ENCODE measurements around the gene DRD2. TPM values are rescaled to one million over a fixed set of nuclear protein-coding genes. Genes with fewer than 3 reads are reported as not detected.

Gene DRD2
- total and polyA plus RNA-seq, 2 of the 13 experiments (the other 11 are each of a cell fraction or from before 2014, with no cell fraction given) = not detected

DNA sequence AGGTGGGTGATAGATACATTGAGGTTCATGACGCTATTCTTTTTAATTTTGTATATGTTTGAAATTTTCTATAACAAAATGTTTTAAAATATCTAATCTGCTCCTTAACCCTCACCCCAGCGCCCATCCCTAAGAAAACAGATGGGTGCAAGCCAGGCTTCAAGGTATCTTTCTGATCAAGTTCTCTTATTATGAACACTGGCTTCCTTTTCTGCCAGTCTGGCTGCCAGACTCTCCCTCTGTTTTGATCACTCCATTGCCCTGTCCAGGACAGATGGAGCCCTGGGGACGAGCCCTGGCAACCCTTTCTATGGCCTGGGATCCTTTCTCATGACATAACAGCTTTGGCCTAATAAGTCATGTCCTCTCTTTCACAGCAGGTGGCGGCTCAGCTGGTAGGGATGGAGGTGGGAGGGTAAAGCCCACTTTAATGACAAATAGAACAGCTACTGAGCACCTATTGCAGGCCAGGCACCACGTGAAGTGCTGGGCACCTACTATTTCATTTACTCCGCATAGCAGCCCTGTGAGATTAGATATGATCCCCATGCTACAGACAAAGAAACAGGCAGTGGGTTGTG is 38.4 kb downstream of the DRD2 start:
- TF ChIP-seq ZNF292 (CRISPR knock-in tag; IDR thresholded peaks at IDR 0.05; ENCODE audit: borderline replicate concordance, low read depth) (no peak), KAT7 (CRISPR knock-in tag; IDR thresholded peaks at IDR 0.05; ENCODE audit: borderline replicate concordance) (no peak), PHF21A (CRISPR knock-in tag; IDR thresholded peaks at IDR 0.05) (no peak), PHF5A (CRISPR knock-in tag; IDR thresholded peaks at IDR 0.05; ENCODE audit: low read depth, unreplicated experiment) (no peak), BRCA1 (CRISPR knock-in tag; IDR thresholded peaks at IDR 0.05) (no peak), ZNF382 (CRISPR knock-in tag; IDR thresholded peaks at IDR 0.05; ENCODE audit: borderline replicate concordance) (no peak), NCOA1 (CRISPR knock-in tag; IDR thresholded peaks at IDR 0.05) (no peak)
- TF ChIP-seq, protein P1, sequence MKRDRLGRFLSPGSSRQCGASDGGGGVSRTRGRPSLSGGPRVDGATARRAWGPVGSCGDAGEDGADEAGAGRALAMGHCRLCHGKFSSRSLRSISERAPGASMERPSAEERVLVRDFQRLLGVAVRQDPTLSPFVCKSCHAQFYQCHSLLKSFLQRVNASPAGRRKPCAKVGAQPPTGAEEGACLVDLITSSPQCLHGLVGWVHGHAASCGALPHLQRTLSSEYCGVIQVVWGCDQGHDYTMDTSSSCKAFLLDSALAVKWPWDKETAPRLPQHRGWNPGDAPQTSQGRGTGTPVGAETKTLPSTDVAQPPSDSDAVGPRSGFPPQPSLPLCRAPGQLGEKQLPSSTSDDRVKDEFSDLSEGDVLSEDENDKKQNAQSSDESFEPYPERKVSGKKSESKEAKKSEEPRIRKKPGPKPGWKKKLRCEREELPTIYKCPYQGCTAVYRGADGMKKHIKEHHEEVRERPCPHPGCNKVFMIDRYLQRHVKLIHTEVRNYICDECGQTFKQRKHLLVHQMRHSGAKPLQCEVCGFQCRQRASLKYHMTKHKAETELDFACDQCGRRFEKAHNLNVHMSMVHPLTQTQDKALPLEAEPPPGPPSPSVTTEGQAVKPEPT (CRISPR knock-in tag; IDR thresholded peaks at IDR 0.05; ENCODE audit: low read depth) = no peak
- TF ChIP-seq, protein P2, sequence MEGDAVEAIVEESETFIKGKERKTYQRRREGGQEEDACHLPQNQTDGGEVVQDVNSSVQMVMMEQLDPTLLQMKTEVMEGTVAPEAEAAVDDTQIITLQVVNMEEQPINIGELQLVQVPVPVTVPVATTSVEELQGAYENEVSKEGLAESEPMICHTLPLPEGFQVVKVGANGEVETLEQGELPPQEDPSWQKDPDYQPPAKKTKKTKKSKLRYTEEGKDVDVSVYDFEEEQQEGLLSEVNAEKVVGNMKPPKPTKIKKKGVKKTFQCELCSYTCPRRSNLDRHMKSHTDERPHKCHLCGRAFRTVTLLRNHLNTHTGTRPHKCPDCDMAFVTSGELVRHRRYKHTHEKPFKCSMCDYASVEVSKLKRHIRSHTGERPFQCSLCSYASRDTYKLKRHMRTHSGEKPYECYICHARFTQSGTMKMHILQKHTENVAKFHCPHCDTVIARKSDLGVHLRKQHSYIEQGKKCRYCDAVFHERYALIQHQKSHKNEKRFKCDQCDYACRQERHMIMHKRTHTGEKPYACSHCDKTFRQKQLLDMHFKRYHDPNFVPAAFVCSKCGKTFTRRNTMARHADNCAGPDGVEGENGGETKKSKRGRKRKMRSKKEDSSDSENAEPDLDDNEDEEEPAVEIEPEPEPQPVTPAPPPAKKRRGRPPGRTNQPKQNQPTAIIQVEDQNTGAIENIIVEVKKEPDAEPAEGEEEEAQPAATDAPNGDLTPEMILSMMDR (CRISPR knock-in tag; IDR thresholded peaks at IDR 0.05) = no peak
- DNase-seq (ENCODE audit: low spot score) (no peak), FAIRE-seq (no peak), ATAC-seq (peak; percentile 31; the same call in 1 of the 3 replicates)
- no peak overlapping the region for H2AFZ ChIP-seq (ENCODE audit: low read length)
- no peaks in the 10 kb centered on the region for H3K36me3 ChIP-seq (replicated peaks in 1 of 2; ENCODE audit: control insufficient read depth in 1 of 2, insufficient read depth in 2 of 2, low read length in 2 of 2)
- no peaks in the 10 kb centered on the region for H3K79me2 ChIP-seq (ENCODE audit: insufficient read depth, low read length)
- H3K27me3 ChIP-seq (ENCODE audit: control insufficient read depth in 1 of 2, insufficient read depth in 2 of 2, low read length in 2 of 2) = peaks cover 0 to 7% of the 10 kb centered on the region in 2 experiments; a peak in 1 of 5 replicates
- CTCF ChIA-PET (ENCODE audit: low intra/inter-chr PET ratio, low total read pairs) = no interaction called here
- no peak overlapping the region for H3K9ac ChIP-seq (ENCODE audit: insufficient read depth, low read depth, low read length)
- POLR2A ChIA-PET = no interaction called here
- no peaks in the 10 kb centered on the region for H3K4me1 ChIP-seq (ENCODE audit: insufficient read depth, low read length)
- no peaks in the 10 kb centered on the region for H4K20me1 ChIP-seq (ENCODE audit: insufficient read depth, low read length)
- intact Hi-C loops (cut with micrococcal nuclease; ENCODE audit: unreplicated experiment) (loop anchor here (5.0 kb wide), 1 partner anchor 296 kb away; no protein-coding TSS in a partner anchor), in situ Hi-C loops (cut with HindIII; ENCODE audit: extremely low pct_ligation_motif_present, low pct_unique_long_range_greater_than_20kb) (no loop called here)
- BruUV-seq (replicated peaks) = no TSS peak
- H3K4me3 ChIP-seq (replicated peaks in 1 of 3; ENCODE audit: insufficient read depth in 1 of 3, low read depth in 2 of 3, low read length in 3 of 3) = no peak overlapping the region
- H3K27ac ChIP-seq (ENCODE audit: extremely low read length, insufficient read depth, low read length) = no peak overlapping the region
- no peak overlapping the region for H3K4me2 ChIP-seq (ENCODE audit: low read depth, low read length)
- 7% methylated on average over 6 of the region's 6 CpGs for WGBS (ENCODE audit: low lambda C conversion rate)
- H3K9me3 ChIP-seq (ENCODE audit: low read length) = no peaks in the 10 kb centered on the region
